ENCODE results near the gene PIF1. TPM values are rescaled to one million over a fixed set of nuclear protein-coding genes. Genes with fewer than 3 reads are reported as not detected.

PIF1 gene
- total RNA-seq, 1 experiment from 2014 or later: 67.6 TPM

DNA sequence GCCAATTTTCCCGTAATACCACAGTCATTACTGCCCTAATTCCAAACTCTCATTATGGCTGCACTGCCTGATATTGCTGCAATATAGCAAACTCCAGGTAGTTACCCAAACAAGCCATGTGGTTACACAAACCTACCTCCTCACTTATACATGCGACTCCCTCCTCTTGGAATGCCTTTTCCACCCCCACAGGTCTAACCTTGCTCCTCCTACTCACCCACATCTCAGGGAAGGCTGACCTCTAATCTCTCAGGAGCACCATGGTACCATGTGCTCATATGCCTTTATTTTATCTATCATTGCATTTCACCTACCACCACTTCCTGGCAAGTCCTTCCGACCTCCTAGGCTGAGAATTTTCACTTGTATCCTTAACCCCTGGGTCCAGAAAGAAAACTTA lies 53.0 kb downstream of the PIF1 start:
- intact Hi-C loops (cut with micrococcal nuclease; ENCODE audit: unreplicated experiment): no loop called here
- Histone ChIP-seq H3K4me2 (no peak overlapping the region), H3K27ac (no peak overlapping the region), H3K4me3 (no peak overlapping the region), H2AFZ (no peak overlapping the region), H3K9me2 (ENCODE audit: insufficient read depth) (no peaks in the 10 kb centered on the region), H3K36me3 (ENCODE audit: low read depth) (no peaks in the 10 kb centered on the region), H3K9me3 (ENCODE audit: insufficient read depth, low read depth) (no peaks in the 10 kb centered on the region), H3K27me3 (ENCODE audit: insufficient read depth, low read depth) (peaks cover 5% of the 10 kb centered on the region; the same call in 1 of the 2 replicates), H3K4me1 (replicated peaks; ENCODE audit: insufficient read depth) (no peaks in the 10 kb centered on the region), H4K20me1 (ENCODE audit: insufficient read depth) (no peaks in the 10 kb centered on the region), H3K79me2 (ENCODE audit: low read depth) (no peaks in the 10 kb centered on the region), H3F3A (ENCODE audit: insufficient read depth, low read depth) (no peaks in the 10 kb centered on the region)
- TF ChIP-seq EZH2 (IDR thresholded peaks at IDR 0.05; ENCODE audit: low read depth): no peak
- TF ChIP-seq, protein P1, sequence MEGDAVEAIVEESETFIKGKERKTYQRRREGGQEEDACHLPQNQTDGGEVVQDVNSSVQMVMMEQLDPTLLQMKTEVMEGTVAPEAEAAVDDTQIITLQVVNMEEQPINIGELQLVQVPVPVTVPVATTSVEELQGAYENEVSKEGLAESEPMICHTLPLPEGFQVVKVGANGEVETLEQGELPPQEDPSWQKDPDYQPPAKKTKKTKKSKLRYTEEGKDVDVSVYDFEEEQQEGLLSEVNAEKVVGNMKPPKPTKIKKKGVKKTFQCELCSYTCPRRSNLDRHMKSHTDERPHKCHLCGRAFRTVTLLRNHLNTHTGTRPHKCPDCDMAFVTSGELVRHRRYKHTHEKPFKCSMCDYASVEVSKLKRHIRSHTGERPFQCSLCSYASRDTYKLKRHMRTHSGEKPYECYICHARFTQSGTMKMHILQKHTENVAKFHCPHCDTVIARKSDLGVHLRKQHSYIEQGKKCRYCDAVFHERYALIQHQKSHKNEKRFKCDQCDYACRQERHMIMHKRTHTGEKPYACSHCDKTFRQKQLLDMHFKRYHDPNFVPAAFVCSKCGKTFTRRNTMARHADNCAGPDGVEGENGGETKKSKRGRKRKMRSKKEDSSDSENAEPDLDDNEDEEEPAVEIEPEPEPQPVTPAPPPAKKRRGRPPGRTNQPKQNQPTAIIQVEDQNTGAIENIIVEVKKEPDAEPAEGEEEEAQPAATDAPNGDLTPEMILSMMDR (conservative IDR thresholded peaks at IDR 0.05): no peak
- CTCF ChIA-PET: no interaction called here
- no TSS peak for BruUV-seq (replicated peaks)
- POLR2A ChIA-PET (ENCODE audit: unreplicated experiment): no interaction called here
- DNase-seq: no peak

DNA sequence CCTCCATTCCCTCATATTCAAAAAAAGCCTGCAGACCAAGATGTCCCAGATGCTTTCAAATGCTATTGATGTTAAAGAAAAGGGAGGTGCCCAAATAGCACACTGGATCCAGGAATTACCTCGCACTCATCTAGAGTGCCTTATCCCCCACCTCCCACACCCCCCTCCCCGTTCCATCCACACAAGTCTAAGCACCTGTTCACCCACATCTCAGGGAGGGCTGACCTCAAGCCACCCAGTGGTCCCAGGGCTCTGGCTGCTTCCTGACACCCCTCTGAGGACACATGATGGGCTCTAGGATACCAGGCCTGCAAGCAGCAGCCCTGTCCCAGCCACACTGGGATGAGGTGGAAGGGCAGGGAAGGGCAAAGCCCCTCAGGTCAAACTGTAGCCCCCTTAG lies 54.8 kb downstream of the PIF1 start:
- Histone ChIP-seq H3K4me1 (replicated peaks; ENCODE audit: insufficient read depth) (no peaks in the 10 kb centered on the region), H3K36me3 (ENCODE audit: low read depth) (no peaks in the 10 kb centered on the region), H3K4me3 (no peak overlapping the region), H4K20me1 (ENCODE audit: insufficient read depth) (no peaks in the 10 kb centered on the region), H3K9me2 (ENCODE audit: insufficient read depth) (no peaks in the 10 kb centered on the region), H3F3A (ENCODE audit: insufficient read depth, low read depth) (no peaks in the 10 kb centered on the region), H3K4me2 (no peak overlapping the region), H3K9me3 (ENCODE audit: insufficient read depth, low read depth) (no peaks in the 10 kb centered on the region), H3K27me3 (ENCODE audit: insufficient read depth, low read depth) (peaks cover 5% of the 10 kb centered on the region; the same call in 1 of the 2 replicates), H3K79me2 (ENCODE audit: low read depth) (no peaks in the 10 kb centered on the region), H3K27ac (no peak overlapping the region), H2AFZ (no peak overlapping the region)
- TF ChIP-seq, protein P1 (conservative IDR thresholded peaks at IDR 0.05): no peak
- no peak for TF ChIP-seq EZH2 (IDR thresholded peaks at IDR 0.05; ENCODE audit: low read depth)
- intact Hi-C loops (cut with micrococcal nuclease; ENCODE audit: unreplicated experiment): no loop called here
- DNase-seq: no peak
- POLR2A ChIA-PET (ENCODE audit: unreplicated experiment): no interaction called here
- BruUV-seq (replicated peaks): no TSS peak
- CTCF ChIA-PET: no interaction called here

DNA sequence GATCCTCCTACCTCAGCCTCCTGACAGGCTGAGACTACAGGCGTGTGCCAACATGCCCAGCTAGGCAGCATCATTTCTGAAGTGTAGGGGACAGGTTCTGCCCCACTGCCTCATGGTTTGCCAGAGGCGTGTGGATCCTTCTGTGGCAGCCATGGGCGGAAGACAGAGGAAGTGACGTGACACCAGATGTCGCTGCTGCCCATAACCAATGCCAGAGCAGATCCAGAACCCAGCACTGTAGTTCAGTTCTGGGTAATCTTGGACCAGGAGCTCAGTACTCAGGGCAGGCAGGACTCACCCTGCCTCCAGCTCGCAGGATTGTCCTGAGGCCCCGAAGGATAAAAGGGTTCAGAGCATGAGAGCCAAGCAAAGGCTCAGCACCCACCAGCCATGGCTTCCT lies 58.2 kb downstream of the PIF1 start:
- Histone ChIP-seq H3K9me2 (ENCODE audit: insufficient read depth) (no peaks in the 10 kb centered on the region), H3F3A (ENCODE audit: insufficient read depth, low read depth) (no peaks in the 10 kb centered on the region), H3K4me1 (replicated peaks; ENCODE audit: insufficient read depth) (no peaks in the 10 kb centered on the region), H3K36me3 (ENCODE audit: low read depth) (no peaks in the 10 kb centered on the region), H3K79me2 (ENCODE audit: low read depth) (no peaks in the 10 kb centered on the region), H2AFZ (no peak overlapping the region), H3K4me2 (no peak overlapping the region), H3K9me3 (ENCODE audit: insufficient read depth, low read depth) (no peaks in the 10 kb centered on the region), H4K20me1 (ENCODE audit: insufficient read depth) (no peaks in the 10 kb centered on the region), H3K4me3 (no peak overlapping the region), H3K27ac (no peak overlapping the region), H3K27me3 (ENCODE audit: insufficient read depth, low read depth) (no peaks in the 10 kb centered on the region)
- intact Hi-C loops (cut with micrococcal nuclease; ENCODE audit: unreplicated experiment): no loop called here
- no peak for DNase-seq
- ChIA-PET CTCF (no interaction called here), POLR2A (ENCODE audit: unreplicated experiment) (no interaction called here)
- TF ChIP-seq, protein P1 (conservative IDR thresholded peaks at IDR 0.05): no peak
- no peak for TF ChIP-seq EZH2 (IDR thresholded peaks at IDR 0.05; ENCODE audit: low read depth)
- BruUV-seq (replicated peaks): no TSS peak
